ENCODE results near the gene WNT2. TPM values are rescaled to one million over a fixed set of nuclear protein-coding genes. Genes with fewer than 3 reads are reported as not detected.

WNT2 gene
- total and polyA plus RNA-seq, 10 of the 15 experiments (the other 5 are each of a cell fraction or from before 2014, with no cell fraction given), result 0.07 to 0.34 (median 0.19) TPM

DNA sequence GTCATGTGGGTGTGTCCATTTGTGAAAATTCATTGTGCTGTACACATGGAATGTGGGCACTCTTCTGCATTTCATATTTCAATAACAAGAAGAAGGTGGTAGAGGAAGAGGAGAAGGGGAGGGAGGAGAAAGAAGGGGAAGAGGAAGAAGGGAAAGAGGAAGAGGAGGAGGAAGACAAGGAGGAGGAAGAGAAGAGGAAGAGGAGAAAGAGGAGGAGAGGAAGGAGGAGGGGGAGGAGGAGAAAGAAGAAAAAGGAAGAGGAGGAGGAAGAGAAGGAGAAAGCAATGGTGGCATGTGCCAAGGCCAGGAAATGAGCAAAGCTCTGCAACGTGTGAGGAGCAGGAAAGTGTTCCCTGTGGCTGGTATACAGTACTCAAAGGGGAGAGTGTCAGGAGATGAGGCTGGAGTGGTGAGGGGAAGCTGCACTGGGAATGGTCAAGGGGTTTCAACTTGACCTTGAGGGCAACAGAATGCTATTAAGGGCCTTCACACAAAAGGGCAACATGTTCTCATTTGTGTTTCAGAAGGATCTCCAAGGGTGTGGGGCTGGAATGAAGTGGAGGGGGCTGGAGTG lies 40.5 kb downstream of the WNT2 start:
- DNase-seq (ENCODE audit: low read depth, low spot score) (no peak), ATAC-seq (no peak), FAIRE-seq (no peak)
- in situ Hi-C loops (cut with MboI), result no loop called here
- Histone ChIP-seq H3K79me2 (ENCODE audit: control insufficient read depth, insufficient read depth, low read length) (no peaks in the 10 kb centered on the region), H2AFZ (ENCODE audit: control insufficient read depth, low read depth, low read length) (no peak overlapping the region), H3K4me3 (no peak overlapping the region), H3K27ac (ENCODE audit: control insufficient read depth, insufficient read depth) (no peak overlapping the region), H3K27me3 (replicated peaks in 1 of 2; ENCODE audit: control insufficient read depth in 2 of 2, insufficient read depth in 2 of 2, low read length in 1 of 2) (no peaks in the 10 kb centered on the region; a peak in 1 of 4 replicates), H3K4me1 (ENCODE audit: control insufficient read depth, insufficient read depth, low read length) (no peaks in the 10 kb centered on the region), H3K9me3 (replicated peaks; ENCODE audit: control insufficient read depth, insufficient read depth, low read length) (no peaks in the 10 kb centered on the region), H3K4me2 (ENCODE audit: control insufficient read depth, insufficient read depth) (no peak overlapping the region), H3K36me3 (ENCODE audit: control insufficient read depth in 2 of 2, insufficient read depth in 2 of 2, low read length in 1 of 2) (no peaks in the 10 kb centered on the region), H3K9ac (ENCODE audit: control insufficient read depth, insufficient read depth, low read length) (no peak overlapping the region), H4K20me1 (ENCODE audit: control insufficient read depth, insufficient read depth) (no peaks in the 10 kb centered on the region)
- BruUV-seq (replicated peaks), result no TSS peak
- ChIA-PET RAD21 (ENCODE audit: unreplicated experiment) (no interaction called here), CTCF (no interaction called here), SMC1A (ENCODE audit: uncharacterized antibody, unreplicated experiment) (no interaction called here), POLR2A (no interaction called here)
- TF ChIP-seq CHD4 (IDR thresholded peaks at IDR 0.05) (no peak), HSF1 (IDR thresholded peaks at IDR 0.05; ENCODE audit: low read depth, low read length) (no peak)
- intact Hi-C loops (cut with micrococcal nuclease; ENCODE audit: unreplicated experiment), result no loop called here
- 0% methylated on average over 1 of the region's 1 CpG for WGBS (ENCODE audit: insufficient coverage, insufficient replicate concordance, low lambda C conversion rate, missing lambda C conversion rate)

DNA sequence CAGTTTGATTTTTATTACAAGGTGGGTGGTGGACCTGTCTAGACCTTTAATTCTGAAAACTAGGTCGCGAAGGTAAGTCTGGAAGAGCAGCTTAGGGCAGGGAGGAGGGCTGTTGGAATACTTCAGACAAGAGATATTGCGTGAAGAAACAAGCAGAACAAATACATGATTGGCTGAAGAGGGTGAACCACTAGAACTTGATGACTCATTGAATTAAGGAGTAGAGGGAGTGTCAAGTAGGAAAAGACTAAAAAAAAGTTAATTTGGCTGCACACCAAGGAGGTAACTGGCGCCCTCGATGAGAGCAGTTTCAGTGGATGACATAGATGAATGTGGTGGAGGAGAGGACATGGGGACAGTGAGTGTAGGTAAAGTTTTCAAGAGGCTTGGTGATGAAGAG lies 41.3 kb downstream of the WNT2 start:
- Histone ChIP-seq H3K4me1 (ENCODE audit: control insufficient read depth, insufficient read depth, low read length) (no peaks in the 10 kb centered on the region), H3K9ac (ENCODE audit: control insufficient read depth, insufficient read depth, low read length) (no peak overlapping the region), H3K36me3 (ENCODE audit: control insufficient read depth in 2 of 2, insufficient read depth in 2 of 2, low read length in 1 of 2) (no peaks in the 10 kb centered on the region), H4K20me1 (ENCODE audit: control insufficient read depth, insufficient read depth) (no peaks in the 10 kb centered on the region), H3K4me2 (ENCODE audit: control insufficient read depth, insufficient read depth) (no peak overlapping the region), H3K27ac (ENCODE audit: control insufficient read depth, insufficient read depth) (no peak overlapping the region), H3K79me2 (ENCODE audit: control insufficient read depth, insufficient read depth, low read length) (no peaks in the 10 kb centered on the region), H3K27me3 (replicated peaks in 1 of 2; ENCODE audit: control insufficient read depth in 2 of 2, insufficient read depth in 2 of 2, low read length in 1 of 2) (no peaks in the 10 kb centered on the region; a peak in 1 of 4 replicates), H3K4me3 (no peak overlapping the region), H3K9me3 (replicated peaks; ENCODE audit: control insufficient read depth, insufficient read depth, low read length) (no peaks in the 10 kb centered on the region), H2AFZ (ENCODE audit: control insufficient read depth, low read depth, low read length) (no peak overlapping the region)
- CTCF ChIA-PET, result no interaction called here
- no TSS peak for BruUV-seq (replicated peaks)
- DNase-seq (ENCODE audit: low read depth, low spot score) (no peak), ATAC-seq (no peak), FAIRE-seq (no peak)
- intact Hi-C loops (cut with micrococcal nuclease; ENCODE audit: unreplicated experiment), result loop anchor here (1.0 kb wide), 1 partner anchor 15 kb away; no protein-coding TSS in a partner anchor
- SMC1A ChIA-PET (ENCODE audit: uncharacterized antibody, unreplicated experiment), result no interaction called here
- POLR2A ChIA-PET, result no interaction called here
- 66% methylated on average over 5 of the region's 5 CpGs for WGBS (ENCODE audit: insufficient coverage, insufficient replicate concordance, low lambda C conversion rate, missing lambda C conversion rate)
- RAD21 ChIA-PET (ENCODE audit: unreplicated experiment), result no interaction called here
- in situ Hi-C loops (cut with MboI), result no loop called here
- no peak for TF ChIP-seq ZNF592 (IDR thresholded peaks at IDR 0.05)
- TF ChIP-seq TCF12 (IDR thresholded peaks at IDR 0.05; ENCODE audit: low read depth, low read length), result no peak
- no peak for TF ChIP-seq WRNIP1 (IDR thresholded peaks at IDR 0.05; ENCODE audit: borderline replicate concordance, low read depth, low read length)
- no peak for TF ChIP-seq JUNB (IDR thresholded peaks at IDR 0.05)
- TF ChIP-seq, protein P1, sequence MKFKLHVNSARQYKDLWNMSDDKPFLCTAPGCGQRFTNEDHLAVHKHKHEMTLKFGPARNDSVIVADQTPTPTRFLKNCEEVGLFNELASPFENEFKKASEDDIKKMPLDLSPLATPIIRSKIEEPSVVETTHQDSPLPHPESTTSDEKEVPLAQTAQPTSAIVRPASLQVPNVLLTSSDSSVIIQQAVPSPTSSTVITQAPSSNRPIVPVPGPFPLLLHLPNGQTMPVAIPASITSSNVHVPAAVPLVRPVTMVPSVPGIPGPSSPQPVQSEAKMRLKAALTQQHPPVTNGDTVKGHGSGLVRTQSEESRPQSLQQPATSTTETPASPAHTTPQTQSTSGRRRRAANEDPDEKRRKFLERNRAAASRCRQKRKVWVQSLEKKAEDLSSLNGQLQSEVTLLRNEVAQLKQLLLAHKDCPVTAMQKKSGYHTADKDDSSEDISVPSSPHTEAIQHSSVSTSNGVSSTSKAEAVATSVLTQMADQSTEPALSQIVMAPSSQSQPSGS (IDR thresholded peaks at IDR 0.05; ENCODE audit: low read length), result no peak

All from GM12878 (cell line).